ENCODE results near the gene ASGR2. TPM values are rescaled to one million over a fixed set of nuclear protein-coding genes. Genes with fewer than 3 reads are reported as not detected.
"Not testable (repeated sequence)": the region's sequence is repeated elsewhere in the genome, so short reads cannot be mapped to it uniquely, and the experiment has no call there.

ASGR2 gene
- total RNA-seq, 6 donors from 2014 or later: 0.98 to 3.9 (median 1.8) TPM

DNA sequence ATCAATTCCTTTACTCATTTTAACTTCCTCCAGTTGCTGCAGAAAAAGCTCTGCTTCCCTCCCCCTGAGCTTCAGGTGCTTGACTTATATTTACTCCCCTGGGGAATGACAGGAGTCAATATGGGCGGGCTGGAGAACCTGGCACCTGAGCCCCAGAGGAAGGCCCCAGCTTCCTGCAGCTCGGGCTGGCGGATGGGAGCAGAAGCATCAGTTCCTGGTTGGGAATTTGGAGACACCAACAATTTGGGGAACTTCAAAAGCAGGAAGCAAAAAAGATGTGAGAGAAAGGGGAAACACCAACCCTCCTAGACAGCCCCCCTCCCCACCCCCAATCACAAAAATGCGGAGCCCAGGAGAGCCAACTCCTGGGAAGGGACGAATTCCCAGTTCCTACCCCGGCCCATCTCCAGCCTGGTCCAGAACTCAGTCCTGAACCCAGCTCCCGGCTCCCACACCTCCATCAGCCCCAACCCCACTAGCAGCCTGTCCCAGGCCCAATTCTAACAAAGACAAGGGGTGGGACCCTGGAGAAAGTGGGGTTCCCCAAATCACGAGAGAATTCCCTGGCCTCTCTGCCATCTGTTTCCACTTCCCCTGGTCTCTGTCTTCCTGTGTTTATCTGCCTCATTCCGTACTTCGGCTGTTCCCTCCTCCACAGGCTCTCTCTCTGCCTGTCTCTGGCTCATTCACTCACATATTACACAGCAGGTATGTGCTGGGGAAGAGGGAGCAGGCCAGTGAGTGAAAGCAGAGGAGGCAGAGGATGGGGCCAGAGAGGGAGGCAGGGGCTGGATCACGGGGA is 16.2 kb upstream of the ASGR2 start:
- no peaks in the 10 kb centered on the region for H3K27me3 ChIP-seq
- peak overlapping the region in 3 of 4 donors; percentile 16 to 65 (median 48) for H3K27ac ChIP-seq
- no peak for DNase-seq
- WGBS, 2 donors: 38 to 44% methylated on average over 11 of the region's 11 CpGs
- no peaks in the 10 kb centered on the region for H3K36me3 ChIP-seq
- TF ChIP-seq CTCF (IDR thresholded peaks at IDR 0.05) (no peak), POLR2A (IDR thresholded peaks at IDR 0.05) (peak in 1 of 4 donors; percentile 37), POLR2AphosphoS5 (IDR thresholded peaks at IDR 0.05) (no peak)
- H3K4me3 ChIP-seq: no peak overlapping the region
- H3K4me1 ChIP-seq: peaks cover 4 to 24% (median 10%) of the 10 kb centered on the region in 4 donors
- no peaks in the 10 kb centered on the region for H3K9me3 ChIP-seq
- ATAC-seq (ENCODE audit: low FRiP score in 2 of 2): peak; percentile 33 to 41

- WGBS, 2 donors: 86 to 92% methylated on average over 8 of the region's 8 CpGs
- no peaks in the 10 kb centered on the region for H3K27me3 ChIP-seq
- H3K9me3 ChIP-seq: no peaks in the 10 kb centered on the region
- ATAC-seq (ENCODE audit: low FRiP score in 2 of 2) (no peak), DNase-seq (no peak)
- H3K27ac ChIP-seq: no peak overlapping the region
- H3K36me3 ChIP-seq: no peaks in the 10 kb centered on the region
- no peak for TF ChIP-seq EP300 (IDR thresholded peaks at IDR 0.05)
- TF ChIP-seq POLR2A (IDR thresholded peaks at IDR 0.05): no peak
- TF ChIP-seq POLR2AphosphoS5 (IDR thresholded peaks at IDR 0.05): no peak
- no peak for TF ChIP-seq CTCF (IDR thresholded peaks at IDR 0.05)
- peaks cover 0 to 19% (median 8%) of the 10 kb centered on the region in 4 donors for H3K4me1 ChIP-seq
- no peak overlapping the region for H3K4me3 ChIP-seq
Measured at GRCh38 chr17:7129311-7129710, 14.7 kb upstream of the ASGR2 start.

- TF ChIP-seq POLR2AphosphoS5 (IDR thresholded peaks at IDR 0.05): no peak
- H3K27ac ChIP-seq: no peak overlapping the region
- WGBS, 2 donors: 59 to 81% methylated on average over 5 of the region's 5 CpGs
- H3K4me3 ChIP-seq: no peak overlapping the region
- H3K36me3 ChIP-seq: no peaks in the 10 kb centered on the region
- ATAC-seq (ENCODE audit: low FRiP score in 2 of 2): no peak
- H3K9me3 ChIP-seq: no peaks in the 10 kb centered on the region
- H3K4me1 ChIP-seq: peaks cover 0 to 12% (median 5%) of the 10 kb centered on the region in 4 donors
- no peak for DNase-seq
- H3K27me3 ChIP-seq: no peaks in the 10 kb centered on the region
Measured at GRCh38 chr17:7128160-7128559, 13.5 kb upstream of the ASGR2 start.

DNA sequence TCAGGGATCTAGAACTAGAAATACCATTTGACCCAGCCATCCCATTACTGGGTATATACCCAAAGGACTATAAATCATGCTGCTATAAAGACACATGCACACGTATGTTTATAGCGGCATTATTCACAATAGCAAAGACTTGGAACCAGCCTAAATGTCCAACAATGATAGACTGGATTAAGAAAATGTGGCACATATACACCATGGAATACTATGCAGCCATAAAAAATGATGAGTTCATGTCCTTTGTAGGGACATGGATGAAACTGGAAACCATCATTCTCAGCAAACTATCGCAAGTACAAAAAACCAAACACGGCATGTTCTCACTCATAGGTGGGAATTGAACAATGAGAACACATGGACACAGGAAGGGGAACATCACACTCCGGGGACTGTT is 12.9 kb upstream of the ASGR2 start:
- H3K27ac ChIP-seq; H3K4me1 ChIP-seq; H3K4me3 ChIP-seq; ATAC-seq (ENCODE audit: low FRiP score in 2 of 2); H3K9me3 ChIP-seq; H3K36me3 ChIP-seq; DNase-seq; H3K27me3 ChIP-seq: not testable (repeated sequence)
- 96 to 98% methylated on average over 5 of the region's 5 CpGs for WGBS, 2 donors

DNA sequence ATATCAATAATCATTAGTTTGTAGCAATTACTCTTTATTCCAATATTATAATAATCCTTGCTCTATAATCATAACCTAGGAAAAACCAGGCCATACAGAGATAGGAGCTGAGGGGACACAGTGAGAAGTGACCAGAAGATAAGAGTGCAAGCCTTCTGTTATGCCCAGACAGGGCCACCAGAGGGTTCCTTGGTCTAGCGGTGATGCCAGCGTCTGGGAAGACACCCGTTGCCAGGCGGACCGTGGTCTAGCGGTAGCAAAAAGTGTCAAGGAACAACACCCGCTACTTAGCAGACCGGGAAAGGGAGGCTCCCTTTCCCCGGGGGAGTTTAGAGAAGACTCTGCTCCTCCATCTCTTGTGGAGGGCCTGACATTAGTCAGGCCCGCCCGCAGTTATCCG is 11.8 kb upstream of the ASGR2 start:
- not testable (repeated sequence) for H3K27me3 ChIP-seq

DNA sequence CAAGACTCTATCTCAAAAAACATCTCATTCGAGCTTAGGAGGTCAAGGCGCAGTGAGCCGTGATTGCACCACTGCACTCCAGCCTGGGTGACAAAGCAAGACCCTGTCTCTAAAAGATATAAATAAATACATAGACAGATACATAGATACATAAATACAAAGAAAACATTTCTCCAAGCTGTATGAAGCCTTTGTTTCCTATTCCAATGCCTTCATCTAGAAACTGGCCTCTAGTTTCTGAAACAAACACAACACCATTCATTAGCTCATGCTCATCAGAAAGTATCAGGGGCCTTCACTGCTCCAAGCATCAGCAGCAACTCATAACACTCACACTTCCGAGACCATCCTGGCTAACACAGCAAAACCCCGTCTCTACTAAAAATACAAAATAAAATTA is 10.3 kb upstream of the ASGR2 start:
- H3K4me1 ChIP-seq: no peaks in the 10 kb centered on the region
- H3K27ac ChIP-seq: no peak overlapping the region
- H3K27me3 ChIP-seq: no peaks in the 10 kb centered on the region
- no peak for TF ChIP-seq EP300 (IDR thresholded peaks at IDR 0.05)
- no peak for ATAC-seq (ENCODE audit: low FRiP score in 2 of 2)
- H3K9me3 ChIP-seq: no peaks in the 10 kb centered on the region
- WGBS, 2 donors: 86 to 93% methylated on average over 5 of the region's 5 CpGs
- DNase-seq: no peak
- H3K4me3 ChIP-seq: no peak overlapping the region
- H3K36me3 ChIP-seq: no peaks in the 10 kb centered on the region

More for the DNA sequence above, 11.8 kb upstream of the ASGR2 start:
- H3K4me1 ChIP-seq; H3K9me3 ChIP-seq; ATAC-seq (ENCODE audit: low FRiP score in 2 of 2); H3K36me3 ChIP-seq; DNase-seq; H3K4me3 ChIP-seq; H3K27ac ChIP-seq: not testable (repeated sequence)
- 81 to 88% methylated on average over 11 to 12 of the region's 12 CpGs for WGBS, 2 donors

DNA sequence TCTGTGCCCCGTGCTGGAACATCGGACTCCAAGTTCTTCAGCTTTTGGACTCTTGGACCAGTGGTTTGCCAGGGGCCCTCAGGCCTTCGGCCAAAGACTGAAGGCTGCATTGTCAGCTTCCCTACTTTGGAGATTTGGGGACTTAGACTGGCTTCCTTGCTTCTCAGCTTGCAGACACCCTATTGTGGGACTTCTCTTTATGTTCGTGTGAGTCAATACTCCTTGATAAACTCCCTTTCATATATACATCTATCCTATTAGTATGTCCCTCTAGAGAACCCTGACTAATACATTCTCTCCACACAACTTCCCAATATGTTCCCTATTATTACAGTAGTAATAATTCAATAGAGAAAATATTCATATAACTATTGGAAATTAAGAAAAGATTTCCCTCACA is 9.2 kb upstream of the ASGR2 start:
- H3K4me1 ChIP-seq: no peaks in the 10 kb centered on the region
- no peak overlapping the region for H3K4me3 ChIP-seq
- TF ChIP-seq POLR2AphosphoS5 (IDR thresholded peaks at IDR 0.05) (no peak), EP300 (IDR thresholded peaks at IDR 0.05) (no peak), POLR2A (IDR thresholded peaks at IDR 0.05) (no peak), CTCF (IDR thresholded peaks at IDR 0.05) (no peak)
- H3K27ac ChIP-seq: no peak overlapping the region
- no peak for ATAC-seq (ENCODE audit: low FRiP score in 2 of 2)
- WGBS, 2 donors: 78 to 90% methylated on average over 4 of the region's 4 CpGs
- no peaks in the 10 kb centered on the region for H3K9me3 ChIP-seq
- H3K36me3 ChIP-seq: no peaks in the 10 kb centered on the region
- H3K27me3 ChIP-seq: no peaks in the 10 kb centered on the region
- DNase-seq: no peak
